ENCODE measurements around the gene PXMP2.

DNA sequence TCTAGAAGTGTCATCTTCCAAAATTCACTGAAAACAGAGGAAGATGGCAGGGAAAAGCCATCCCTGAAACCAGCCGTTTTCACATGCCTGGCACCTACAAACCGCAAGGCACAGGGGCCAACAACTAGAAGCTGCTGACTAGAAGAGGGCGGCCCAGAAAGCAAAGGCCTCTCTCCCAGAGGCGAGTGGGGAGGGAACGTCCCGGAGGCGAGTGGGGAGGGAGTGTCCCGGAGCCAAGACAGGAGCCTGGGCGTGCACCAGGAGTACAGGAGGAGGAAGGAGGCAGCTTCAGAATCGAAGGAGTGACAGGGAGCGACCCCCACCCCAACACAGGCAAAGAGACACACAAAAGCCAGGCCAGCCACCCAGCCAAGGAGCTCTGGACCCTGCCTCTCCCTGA, 53.3 kb downstream of the PXMP2 start:
- TF ChIP-seq, protein P1, sequence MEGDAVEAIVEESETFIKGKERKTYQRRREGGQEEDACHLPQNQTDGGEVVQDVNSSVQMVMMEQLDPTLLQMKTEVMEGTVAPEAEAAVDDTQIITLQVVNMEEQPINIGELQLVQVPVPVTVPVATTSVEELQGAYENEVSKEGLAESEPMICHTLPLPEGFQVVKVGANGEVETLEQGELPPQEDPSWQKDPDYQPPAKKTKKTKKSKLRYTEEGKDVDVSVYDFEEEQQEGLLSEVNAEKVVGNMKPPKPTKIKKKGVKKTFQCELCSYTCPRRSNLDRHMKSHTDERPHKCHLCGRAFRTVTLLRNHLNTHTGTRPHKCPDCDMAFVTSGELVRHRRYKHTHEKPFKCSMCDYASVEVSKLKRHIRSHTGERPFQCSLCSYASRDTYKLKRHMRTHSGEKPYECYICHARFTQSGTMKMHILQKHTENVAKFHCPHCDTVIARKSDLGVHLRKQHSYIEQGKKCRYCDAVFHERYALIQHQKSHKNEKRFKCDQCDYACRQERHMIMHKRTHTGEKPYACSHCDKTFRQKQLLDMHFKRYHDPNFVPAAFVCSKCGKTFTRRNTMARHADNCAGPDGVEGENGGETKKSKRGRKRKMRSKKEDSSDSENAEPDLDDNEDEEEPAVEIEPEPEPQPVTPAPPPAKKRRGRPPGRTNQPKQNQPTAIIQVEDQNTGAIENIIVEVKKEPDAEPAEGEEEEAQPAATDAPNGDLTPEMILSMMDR (IDR thresholded peaks at IDR 0.05; ENCODE audit: low read length) = no peak
- TF ChIP-seq EZH2 (IDR thresholded peaks at IDR 0.05; ENCODE audit: borderline replicate concordance, low read length) = no peak
